ENCODE results near the gene SHISAL2A. TPM values are rescaled to one million over a fixed set of nuclear protein-coding genes. Genes with fewer than 3 reads are reported as not detected.
A peak's percentile ranks its signal among the peaks of the same experiment; 100 is the strongest.

The SHISAL2A gene
- total and polyA plus RNA-seq, 2 of the 13 experiments (the other 11 are each of a cell fraction or from before 2014, with no cell fraction given), result not detected

DNA sequence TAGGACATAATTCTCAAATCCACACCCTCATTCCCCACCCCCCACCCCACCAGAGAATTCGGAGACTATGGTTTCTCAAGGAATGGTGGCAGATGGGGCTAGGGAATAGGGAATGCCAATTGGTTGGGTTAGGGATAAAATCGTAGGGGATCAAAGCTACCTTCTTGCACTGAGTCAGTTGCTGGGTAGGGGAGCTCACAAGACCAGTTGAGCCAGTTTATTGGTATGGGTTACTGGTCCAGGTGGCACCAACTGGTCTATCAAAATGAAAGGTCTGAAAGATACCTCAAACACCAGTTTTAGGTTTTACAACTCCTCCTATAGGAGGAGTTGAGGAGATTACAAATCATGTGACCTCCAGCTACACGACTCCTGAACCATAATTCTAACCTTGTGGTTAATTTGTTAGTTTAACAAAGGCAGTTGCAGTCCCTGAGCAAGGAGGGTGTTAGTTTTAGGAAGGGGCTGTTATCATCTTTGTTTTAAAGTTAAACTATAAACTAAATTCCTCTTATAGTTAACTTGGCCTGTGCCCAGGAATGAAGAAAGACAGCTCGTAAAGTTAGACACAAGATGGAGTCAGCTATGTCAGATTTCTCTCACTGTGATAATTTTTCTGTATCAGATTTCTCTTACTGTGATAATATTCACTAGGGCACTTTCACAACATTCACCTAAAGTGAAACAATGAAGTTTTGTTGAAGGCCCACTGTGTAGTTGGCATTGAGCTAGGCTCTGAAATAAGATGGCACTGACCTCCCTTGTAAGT is 2.5 kb downstream of the SHISAL2A start:
- WGBS (ENCODE audit: low lambda C conversion rate), result 33% methylated on average over 4 of the region's 4 CpGs
- ChIA-PET POLR2A (interaction anchor here (0.7 to 0.9 kb wide), 2 partner anchors 13 to 14 kb away, joined by 3 to 4 read pairs; no protein-coding TSS in a partner anchor), CTCF (ENCODE audit: low intra/inter-chr PET ratio, low total read pairs) (no interaction called here)
- Histone ChIP-seq H3K9ac (ENCODE audit: insufficient read depth, low read depth, low read length) (no peak overlapping the region), H3K36me3 (replicated peaks in 1 of 2; ENCODE audit: control insufficient read depth in 1 of 2, insufficient read depth in 2 of 2, low read length in 2 of 2) (no peaks in the 10 kb centered on the region), H3K4me1 (ENCODE audit: insufficient read depth, low read length) (peaks cover 44% of the 10 kb centered on the region), H4K20me1 (ENCODE audit: insufficient read depth, low read length) (no peaks in the 10 kb centered on the region), H3K9me3 (ENCODE audit: low read length) (no peaks in the 10 kb centered on the region), H3K4me3 (replicated peaks in 1 of 3; ENCODE audit: insufficient read depth in 1 of 3, low read depth in 2 of 3, low read length in 3 of 3) (no peak overlapping the region), H3K4me2 (ENCODE audit: low read depth, low read length) (peak overlapping the region; percentile 52), H2AFZ (ENCODE audit: low read length) (no peak overlapping the region), H3K27me3 (ENCODE audit: control insufficient read depth in 1 of 2, insufficient read depth in 2 of 2, low read length in 2 of 2) (peaks cover 2 to 7% of the 10 kb centered on the region in 2 experiments; a peak in 2 of 5 replicates), H3K27ac (ENCODE audit: extremely low read length, insufficient read depth, low read length) (no peak overlapping the region), H3K79me2 (ENCODE audit: insufficient read depth, low read length) (no peaks in the 10 kb centered on the region)
- TF ChIP-seq ZNF343 (CRISPR knock-in tag; IDR thresholded peaks at IDR 0.05), result no peak
- FAIRE-seq (no peak), DNase-seq (ENCODE audit: low spot score) (no peak), ATAC-seq (no peak)
- BruUV-seq (replicated peaks), result no TSS peak
- in situ Hi-C loops (cut with HindIII; ENCODE audit: extremely low pct_ligation_motif_present, low pct_unique_long_range_greater_than_20kb) (no loop called here), intact Hi-C loops (cut with micrococcal nuclease; ENCODE audit: unreplicated experiment) (no loop called here)

DNA sequence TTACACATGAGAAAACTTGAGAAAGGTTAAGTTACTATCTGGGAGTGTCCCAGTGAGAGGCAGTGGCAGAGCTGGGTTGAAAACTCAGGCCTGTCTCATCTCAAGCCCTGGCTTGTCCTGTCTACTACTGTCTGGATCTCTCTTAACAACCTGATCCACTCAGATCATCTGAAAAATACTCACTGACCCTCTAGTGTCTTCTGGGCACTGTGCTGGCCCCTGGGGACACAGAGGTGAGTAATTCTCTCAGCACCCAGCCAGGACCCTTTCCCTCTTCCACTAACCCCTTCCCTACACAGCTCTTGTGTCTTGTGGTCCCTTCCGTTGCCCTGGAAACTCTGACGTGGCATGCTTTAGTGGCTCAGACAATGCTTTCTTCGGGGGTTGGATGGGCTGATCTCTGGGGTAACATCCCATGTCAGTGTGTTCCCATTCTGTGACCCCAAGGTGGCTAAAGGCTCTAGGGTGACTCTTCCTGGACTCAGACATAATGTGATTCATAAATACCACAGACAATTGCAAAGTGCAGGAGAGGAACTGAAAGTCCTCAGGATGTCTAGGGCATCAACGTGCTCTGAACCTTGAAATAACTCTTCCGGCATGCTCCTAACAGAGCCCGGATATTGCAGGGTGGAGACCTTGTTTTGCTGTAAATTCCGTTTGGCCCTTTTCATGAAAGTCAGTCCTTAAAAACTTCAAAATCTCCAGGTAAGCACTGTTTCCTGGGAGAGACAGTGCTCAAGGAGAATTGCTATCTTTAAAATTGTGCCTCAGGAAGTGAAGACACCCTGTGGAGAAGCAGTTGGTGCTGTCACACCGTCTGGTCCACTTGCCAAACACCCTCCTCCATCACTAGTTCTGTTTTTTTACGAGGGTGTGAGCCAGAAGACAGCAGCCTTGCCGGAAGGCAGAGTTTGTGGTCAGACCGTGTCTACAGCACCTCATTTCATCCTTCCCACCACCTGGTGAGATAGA is 4.0 kb downstream of the SHISAL2A start:
- no TSS peak for BruUV-seq (replicated peaks)
- no peak for TF ChIP-seq ADNP (CRISPR knock-in tag; IDR thresholded peaks at IDR 0.05)
- peak; percentile 35; the same call in 1 of the 2 replicates for TF ChIP-seq RFX1 (IDR thresholded peaks at IDR 0.05)
- no peak overlapping the region for H3K27ac ChIP-seq (ENCODE audit: extremely low read length, insufficient read depth, low read length)
- H3K36me3 ChIP-seq (replicated peaks in 1 of 2; ENCODE audit: control insufficient read depth in 1 of 2, insufficient read depth in 2 of 2, low read length in 2 of 2), result no peaks in the 10 kb centered on the region
- no peak overlapping the region for H3K9ac ChIP-seq (ENCODE audit: insufficient read depth, low read depth, low read length)
- H4K20me1 ChIP-seq (ENCODE audit: insufficient read depth, low read length), result no peaks in the 10 kb centered on the region
- H2AFZ ChIP-seq (ENCODE audit: low read length), result no peak overlapping the region
- WGBS (ENCODE audit: low lambda C conversion rate), result 16% methylated on average over 11 of the region's 11 CpGs
- H3K79me2 ChIP-seq (ENCODE audit: insufficient read depth, low read length), result no peaks in the 10 kb centered on the region
- ChIA-PET CTCF (ENCODE audit: low intra/inter-chr PET ratio, low total read pairs) (no interaction called here), POLR2A (interaction anchor here (1.4 kb wide), 1 partner anchor 15 kb away, joined by 5 read pairs; no protein-coding TSS in a partner anchor)
- ATAC-seq (peak; percentile 21; the same call in 2 of the 3 replicates), FAIRE-seq (no peak), DNase-seq (ENCODE audit: low spot score) (no peak)
- H3K9me3 ChIP-seq (ENCODE audit: low read length), result no peaks in the 10 kb centered on the region
- in situ Hi-C loops (cut with HindIII; ENCODE audit: extremely low pct_ligation_motif_present, low pct_unique_long_range_greater_than_20kb), result no loop called here
- H3K4me1 ChIP-seq (ENCODE audit: insufficient read depth, low read length), result peaks cover 34% of the 10 kb centered on the region
- peak overlapping the region in 1 of 3 experiments; percentile 14; a peak in 1 of 6 replicates for H3K4me3 ChIP-seq (replicated peaks in 1 of 3; ENCODE audit: insufficient read depth in 1 of 3, low read depth in 2 of 3, low read length in 3 of 3)
- H3K4me2 ChIP-seq (ENCODE audit: low read depth, low read length), result peak overlapping the region; percentile 56
- peaks cover 0 to 4% of the 10 kb centered on the region in 2 experiments; a peak in 2 of 5 replicates for H3K27me3 ChIP-seq (ENCODE audit: control insufficient read depth in 1 of 2, insufficient read depth in 2 of 2, low read length in 2 of 2)
- intact Hi-C loops (cut with micrococcal nuclease; ENCODE audit: unreplicated experiment), result no loop called here

Measured in HepG2 (cell line).